Measurements from ENCODE around the gene STXBP6.
A peak's percentile ranks its signal among the peaks of the same experiment; 100 is the strongest.

STXBP6 gene

GRCh38 chr14:25049568-25050268 is at the start of gene STXBP6:
Gene STXBP6 (minus strand): TSS chr14:25050147. CDS start chr14:24974818, 75,329 bp downstream.
- ChIA-PET CTCF (interaction anchor here (1.1 to 1.5 kb wide), 2 partner anchors 11 to 83 kb away, joined by 3 read pairs; no protein-coding TSS in a partner anchor), POLR2A (no interaction called here)
- peak within 1 kb of the TSS; percentile 76; the same call in 1 of the 2 replicates for H3K27ac ChIP-seq (ENCODE audit: extremely low read depth, low read depth, low read length)
- H3K4me3 ChIP-seq (ENCODE audit: low read depth, low read length): peak within 1 kb of the TSS; percentile 49
- TF ChIP-seq GLIS1 (tag by site-specific recombination; IDR thresholded peaks at IDR 0.05) (0 out of 2 replicates have a peak, but pooled peaks have one; percentile 4), ZNF23 (tag by site-specific recombination; IDR thresholded peaks at IDR 0.05; ENCODE audit: borderline replicate concordance) (no peak), IKZF3 (tag by site-specific recombination; IDR thresholded peaks at IDR 0.05) (peak; percentile 62), ZBTB6 (tag by site-specific recombination; IDR thresholded peaks at IDR 0.05) (peak; percentile 98), ZBTB26 (tag by site-specific recombination; optimal IDR thresholded peaks at IDR 0.05) (peak; percentile 66), ZNF660 (tag by site-specific recombination; IDR thresholded peaks at IDR 0.05) (peak; percentile 56; the same call in 1 of the 2 replicates), ZNF548 (tag by site-specific recombination; IDR thresholded peaks at IDR 0.05) (no peak), ZNF112 (tag by site-specific recombination; IDR thresholded peaks at IDR 0.05) (no peak), ZNF510 (tag by site-specific recombination; IDR thresholded peaks at IDR 0.05; ENCODE audit: insufficient replicate concordance) (no peak), ZNF148 (tag by site-specific recombination; IDR thresholded peaks at IDR 0.05; ENCODE audit: borderline replicate concordance) (no peak), ZNF561 (tag by site-specific recombination; IDR thresholded peaks at IDR 0.05; ENCODE audit: borderline replicate concordance) (peak; percentile 65; the same call in 1 of the 2 replicates), ZNF398 (tag by site-specific recombination; IDR thresholded peaks at IDR 0.05) (peak; percentile 59), OSR2 (tag by site-specific recombination; IDR thresholded peaks at IDR 0.05) (0 out of 2 replicates have a peak, but pooled peaks have one; percentile 31), ZBTB8A (tag by site-specific recombination; IDR thresholded peaks at IDR 0.05) (0 out of 2 replicates have a peak, but pooled peaks have one; percentile 21), ZIC2 (tag by site-specific recombination; IDR thresholded peaks at IDR 0.05) (peak; percentile 57), ZNF266 (tag by site-specific recombination; IDR thresholded peaks at IDR 0.05; ENCODE audit: low read depth) (no peak), YY1 (tag by site-specific recombination; IDR thresholded peaks at IDR 0.05) (no peak), PBX3 (CRISPR knock-in tag; IDR thresholded peaks at IDR 0.05) (peak; percentile 68), PATZ1 (tag by site-specific recombination; IDR thresholded peaks at IDR 0.05) (no peak), ZFP3 (tag by site-specific recombination; IDR thresholded peaks at IDR 0.05; ENCODE audit: low read depth) (no peak), ZNF394 (tag by site-specific recombination; IDR thresholded peaks at IDR 0.05; ENCODE audit: borderline replicate concordance) (no peak), ZNF585B (tag by site-specific recombination; IDR thresholded peaks at IDR 0.05) (no peak), ZBTB20 (tag by site-specific recombination; IDR thresholded peaks at IDR 0.05) (0 out of 2 replicates have a peak, but pooled peaks have one; percentile 26)
- no peaks in the 10 kb centered on the region for H3K9me3 ChIP-seq (ENCODE audit: control insufficient read depth, insufficient read depth, low read depth, low read length)
- peaks cover 16% of the 10 kb centered on the region for H3K4me1 ChIP-seq (ENCODE audit: control insufficient read depth, insufficient read depth, low read length)
- no peaks in the 10 kb centered on the region for H3K36me3 ChIP-seq (ENCODE audit: control insufficient read depth in 2 of 2, insufficient read depth in 1 of 2, low read length in 2 of 2)

Data from HEK293 (cell line).